HG02938 (cell line): ENCODE measurements around the gene RPL11.
A peak's percentile ranks its signal among the peaks of the same experiment; 100 is the strongest.
"Not testable (repeated sequence)": the region's sequence is repeated elsewhere in the genome, so short reads cannot be mapped to it uniquely, and the experiment has no call there.

Experiments used
- ATAC-seq: cut with Tn5 transposase; IDR thresholded peaks from one replicate; pipeline ENCODE4 v1.9.1; 2021; ENCODE audit warnings: mild to moderate bottlenecking, moderate library complexity; ENCODE audit not compliant: unreplicated experiment

Gene RPL11

DNA sequence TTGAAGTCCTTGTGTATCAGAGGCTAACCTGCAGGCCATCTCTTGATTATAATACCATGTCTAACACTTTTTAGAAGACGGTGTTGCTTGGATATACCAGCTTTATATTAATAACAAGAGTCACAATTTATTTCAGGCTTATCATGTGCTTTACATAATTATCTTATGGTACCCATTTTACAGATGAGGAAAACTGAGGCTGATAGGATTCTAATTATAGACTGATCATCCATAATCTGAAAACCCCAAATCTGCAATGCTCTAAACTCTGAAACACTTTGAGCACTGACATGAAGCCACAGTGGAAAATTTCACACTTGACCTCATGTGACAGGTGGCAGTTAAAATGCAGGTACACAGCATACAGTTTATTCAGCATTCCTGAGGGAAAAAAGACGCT lies 7.2 kb upstream of the RPL11 start:
- ATAC-seq: no peak

- not testable (repeated sequence) for ATAC-seq
Observed at GRCh38 chr1:23685197-23685596, 6.4 kb upstream of the RPL11 start.

GRCh38 chr1:23687680-23688079 lies 3.9 kb upstream of the RPL11 start:
- not testable (repeated sequence) for ATAC-seq

- ATAC-seq: not testable (repeated sequence)
Observed at GRCh38 chr1:23688281-23688680, 3.3 kb upstream of the RPL11 start.

DNA sequence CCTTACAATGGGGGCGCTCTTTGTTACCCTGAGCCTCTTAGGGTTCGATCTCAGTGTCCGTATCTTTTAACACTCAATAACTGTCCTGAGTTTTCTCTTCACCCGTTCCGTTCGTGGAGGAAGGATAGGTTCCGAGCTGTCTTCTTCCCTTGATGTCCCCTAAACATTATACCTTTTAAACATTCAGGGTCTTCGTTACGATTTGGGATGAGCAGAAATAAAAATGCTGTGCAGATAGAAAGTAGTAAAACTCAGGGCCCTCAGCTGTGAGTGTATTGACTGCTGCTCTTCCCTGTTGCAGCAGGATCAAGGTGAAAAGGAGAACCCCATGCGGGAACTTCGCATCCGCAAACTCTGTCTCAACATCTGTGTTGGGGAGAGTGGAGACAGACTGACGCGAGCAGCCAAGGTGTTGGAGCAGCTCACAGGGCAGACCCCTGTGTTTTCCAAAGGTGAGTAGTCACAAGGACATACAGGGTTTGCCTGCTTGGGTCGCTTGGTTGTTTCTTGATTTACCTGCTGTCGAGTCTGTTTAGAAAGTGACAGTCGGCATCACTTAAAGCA lies 784 bp downstream of the RPL11 start:
- no peak for ATAC-seq

DNA sequence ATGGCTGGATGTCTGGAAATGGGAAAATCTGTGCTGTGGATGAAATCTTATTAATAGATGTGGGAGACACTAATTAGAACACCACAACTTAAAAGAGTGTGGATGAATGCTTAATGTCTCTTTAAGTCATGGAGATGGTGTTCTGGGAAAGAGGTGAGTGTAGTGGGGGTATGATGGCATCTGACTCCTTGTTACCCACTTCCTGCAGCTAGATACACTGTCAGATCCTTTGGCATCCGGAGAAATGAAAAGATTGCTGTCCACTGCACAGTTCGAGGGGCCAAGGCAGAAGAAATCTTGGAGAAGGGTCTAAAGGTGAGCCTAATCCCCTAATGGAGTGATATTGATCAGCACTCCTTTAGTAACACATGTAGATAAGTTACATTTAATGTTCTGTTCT lies 2.0 kb downstream of the RPL11 start:
- no peak for ATAC-seq

DNA sequence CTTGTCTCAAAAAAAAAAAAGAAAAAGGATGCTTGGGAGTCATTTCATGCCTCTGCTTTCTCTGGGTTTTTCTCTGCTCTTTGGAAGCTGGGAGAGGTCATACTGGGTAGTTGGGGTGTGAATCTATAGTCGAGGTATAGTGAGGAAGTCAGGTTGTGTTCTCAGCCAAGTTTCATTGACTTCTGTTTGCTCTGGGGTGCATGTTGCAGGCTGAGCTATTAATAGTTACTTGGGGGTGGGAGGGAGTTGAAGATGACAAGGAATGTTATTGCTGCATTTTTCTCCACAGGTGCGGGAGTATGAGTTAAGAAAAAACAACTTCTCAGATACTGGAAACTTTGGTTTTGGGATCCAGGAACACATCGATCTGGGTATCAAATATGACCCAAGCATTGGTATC lies 2.8 kb downstream of the RPL11 start:
- no peak for ATAC-seq

- ATAC-seq: no peak
Observed at GRCh38 chr1:23695667-23696066, 4.1 kb downstream of the RPL11 start.

- no peak for ATAC-seq
Observed at GRCh38 chr1:23696335-23696989, 4.9 kb downstream of the RPL11 start.

DNA sequence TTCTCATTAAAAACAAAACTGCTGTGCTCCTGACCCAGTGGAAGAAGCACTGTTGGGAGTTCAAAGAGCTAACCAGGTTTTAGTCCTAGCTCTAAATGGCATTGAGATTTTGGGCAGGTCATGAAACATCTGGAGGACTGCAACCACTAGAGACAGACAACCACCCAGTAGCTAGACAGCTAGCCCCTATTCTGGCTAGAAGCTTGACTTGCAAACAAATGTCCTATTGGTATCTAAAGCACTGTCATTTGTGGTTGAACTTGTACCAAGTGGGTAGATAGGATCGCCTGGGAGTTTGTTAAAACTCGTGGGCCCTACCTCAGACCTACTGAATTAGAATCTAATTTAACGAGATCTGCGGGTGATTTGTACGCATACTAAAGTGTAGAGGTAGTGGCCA lies 6.9 kb downstream of the RPL11 start:
- ATAC-seq: no peak

GRCh38 chr1:23699280-23700179 lies 7.9 kb downstream of the RPL11 start:
- ATAC-seq: no peak

DNA sequence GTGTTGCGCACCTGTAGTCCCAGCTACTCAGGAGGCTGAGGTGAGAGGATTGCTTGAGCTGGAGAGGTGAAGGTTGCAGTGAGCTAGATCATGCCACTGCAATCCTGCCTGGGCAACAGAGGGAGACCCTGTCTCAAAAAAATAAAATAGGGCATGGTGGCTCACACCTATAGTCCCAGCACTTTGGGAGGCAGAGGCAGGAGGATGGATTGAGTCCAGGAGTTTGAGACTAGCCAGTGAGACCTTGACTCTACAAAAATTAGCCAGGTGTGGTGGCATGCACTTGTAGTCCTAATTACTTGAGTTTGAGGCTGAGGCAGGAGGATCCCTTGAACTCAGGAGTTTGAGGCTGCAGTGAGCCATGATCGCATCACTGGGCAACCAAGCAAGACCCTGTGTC lies 9.7 kb downstream of the RPL11 start:
- no peak for ATAC-seq

- no peak for ATAC-seq
Observed at GRCh38 chr1:23701996-23702395, 10.4 kb downstream of the RPL11 start.

- no peak for ATAC-seq
Observed at GRCh38 chr1:23704834-23705495, 13.4 kb downstream of the RPL11 start.

DNA sequence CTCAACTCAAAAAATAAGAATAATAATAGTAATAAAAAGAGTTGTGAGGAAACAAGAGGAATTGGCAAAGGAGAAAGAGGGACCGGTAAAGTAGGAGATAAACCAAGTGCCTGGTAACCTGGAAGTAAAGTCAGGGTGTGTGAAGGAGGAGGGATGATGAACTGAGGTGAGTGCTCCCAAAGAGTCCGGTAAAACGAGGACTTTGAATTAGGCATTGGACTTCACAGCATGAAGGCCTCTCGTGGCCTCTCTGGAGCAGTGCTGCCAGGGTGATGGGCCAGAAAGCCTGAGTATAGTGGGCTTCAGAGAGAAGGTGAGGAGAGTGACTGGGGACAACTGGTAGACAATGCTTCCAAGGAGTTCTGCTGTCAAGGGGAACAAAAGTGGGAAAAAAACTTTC lies 17.6 kb downstream of the RPL11 start:
- ATAC-seq: no peak

DNA sequence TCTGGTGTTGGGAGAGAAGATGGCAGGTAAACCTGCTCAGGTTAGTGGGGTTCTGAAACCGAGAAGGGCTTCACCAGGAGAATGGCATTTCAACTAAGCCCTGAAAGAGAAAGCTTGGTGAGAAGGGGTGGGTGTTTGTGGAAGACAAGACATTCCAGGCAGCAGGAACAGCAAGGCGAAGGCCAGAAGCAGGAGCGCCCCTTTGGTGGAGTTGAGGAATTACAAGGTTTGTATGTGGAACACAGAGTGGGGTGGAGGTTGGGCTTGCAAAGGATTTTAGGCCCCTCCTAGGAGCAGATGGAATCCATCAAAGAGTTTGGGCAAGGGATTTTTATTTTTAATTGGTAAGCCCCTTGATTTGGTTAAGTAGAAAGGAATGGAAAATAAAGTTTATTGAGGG lies 26.9 kb downstream of the RPL11 start:
- ATAC-seq: no peak

- no peak for ATAC-seq
Observed at GRCh38 chr1:23719162-23719820, 27.7 kb downstream of the RPL11 start.

DNA sequence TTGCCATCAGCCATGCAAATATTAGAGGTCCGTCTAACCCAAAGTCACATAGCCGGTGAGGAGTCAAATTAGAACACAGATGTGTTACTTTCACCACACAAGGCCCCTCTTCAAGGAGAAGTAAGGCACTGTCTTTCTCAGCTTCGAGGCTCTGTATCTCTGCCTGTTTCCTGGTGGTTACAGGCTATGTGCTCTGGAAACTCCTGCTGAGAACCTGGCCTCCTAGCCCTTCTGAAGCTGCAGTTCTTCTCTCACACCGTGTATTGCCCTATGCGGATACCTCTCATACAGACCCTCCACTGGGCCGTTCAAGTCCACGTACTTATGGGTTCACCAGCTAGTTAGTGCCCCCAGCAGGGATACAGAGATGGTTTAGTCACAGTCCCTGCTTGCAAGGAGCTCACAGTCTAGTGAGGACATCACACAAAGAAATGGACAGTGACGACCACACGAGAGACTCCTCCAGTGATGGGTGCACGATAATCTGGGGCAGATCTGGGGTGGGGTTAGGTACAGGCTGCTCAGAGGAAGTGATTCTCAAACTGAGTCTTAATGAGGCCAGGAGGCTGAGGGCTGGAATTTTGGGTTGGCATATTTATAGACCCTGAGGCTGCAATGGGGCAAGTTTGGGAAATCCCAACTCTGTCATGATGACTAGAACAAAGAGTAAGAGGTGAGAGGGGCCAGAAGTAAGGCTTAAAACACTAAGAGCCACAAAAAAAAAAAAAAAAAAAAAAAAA lies 28.8 kb downstream of the RPL11 start:
- peak; percentile 46 for ATAC-seq

DNA sequence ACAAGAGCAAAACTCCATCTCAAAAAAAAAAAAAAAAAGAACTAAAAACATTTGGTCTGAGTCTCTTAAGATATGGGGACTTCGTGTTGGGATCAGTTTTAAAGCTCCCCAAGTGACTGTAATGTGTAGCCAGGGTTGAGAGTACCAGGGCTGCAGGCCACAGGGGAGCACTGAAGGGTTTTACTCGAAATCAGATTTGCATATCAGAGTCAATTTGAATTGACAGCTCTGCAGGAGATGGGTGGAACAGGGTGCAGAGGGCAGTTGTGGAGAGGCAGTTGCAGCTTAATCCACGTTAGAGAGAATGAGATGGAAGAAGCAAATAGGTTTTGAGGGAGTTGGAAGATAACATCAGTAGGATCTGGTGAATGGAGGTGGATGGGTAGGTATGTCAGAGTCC lies 31.0 kb downstream of the RPL11 start:
- ATAC-seq: no peak

GRCh38 chr1:23726686-23727085 lies 35.1 kb downstream of the RPL11 start:
- no peak for ATAC-seq
